Measurements from ENCODE around the gene ANKRD16.
"Not testable (repeated sequence)": the region's sequence is repeated elsewhere in the genome, so short reads cannot be mapped to it uniquely, and the experiment has no call there.

The ANKRD16 gene

DNA sequence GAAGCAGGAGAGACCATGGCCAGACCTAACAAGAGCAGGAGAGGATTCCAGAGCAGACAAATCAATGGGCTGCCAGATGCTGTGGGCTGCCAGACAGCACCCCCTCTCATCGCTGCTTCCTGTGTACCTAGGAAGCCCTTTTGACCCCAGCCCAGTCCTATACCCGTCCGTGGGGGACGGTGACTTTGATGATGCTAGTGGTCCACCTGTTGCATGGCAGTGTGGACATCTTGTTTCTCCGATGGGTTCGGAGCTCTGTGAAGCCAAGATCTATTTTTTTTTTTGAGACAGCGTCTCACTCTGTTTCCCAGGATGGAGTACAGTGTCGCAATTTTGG, 58.3 kb downstream of the ANKRD16 start:
- no peak for DNase-seq

DNA sequence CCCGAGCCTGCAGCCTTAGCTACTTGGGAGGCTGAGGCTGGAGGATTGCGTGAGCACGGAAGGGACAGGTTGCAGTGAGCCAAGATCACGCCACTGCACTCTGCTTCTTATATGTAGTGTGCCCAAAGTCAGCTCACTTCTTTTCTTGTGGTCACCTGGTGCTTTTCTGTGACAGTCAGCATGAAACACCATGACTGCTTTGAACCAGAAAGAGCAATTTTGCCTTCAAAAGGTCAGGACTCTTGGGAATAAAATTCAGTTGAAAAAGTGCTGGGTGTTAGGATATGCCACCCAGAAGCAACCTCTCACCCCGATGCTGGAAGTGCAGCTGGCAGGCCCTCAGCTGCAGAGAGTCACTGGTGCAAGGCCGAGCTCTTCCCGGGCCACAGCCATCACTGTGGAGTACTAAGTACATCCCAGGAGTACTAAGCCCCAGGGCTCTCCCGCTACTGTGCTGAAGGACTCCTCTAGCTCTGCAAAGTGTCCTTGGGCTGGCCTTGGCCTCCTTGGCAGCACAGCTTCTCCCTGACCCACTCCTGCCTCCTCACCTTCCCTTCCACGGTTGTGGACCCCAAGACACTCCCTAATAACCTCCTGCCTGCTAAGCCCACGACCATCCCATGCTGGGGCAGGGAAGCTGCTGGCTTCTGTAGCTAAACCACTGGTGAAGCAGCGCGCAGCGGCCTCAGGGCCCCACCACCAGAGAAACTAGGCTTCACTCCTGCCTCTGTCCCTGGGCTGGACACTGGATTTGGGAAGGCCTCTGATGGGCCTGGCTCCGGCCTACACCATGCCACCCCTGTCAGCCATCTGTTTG, 58.9 kb downstream of the ANKRD16 start:
- no peak for DNase-seq

DNA sequence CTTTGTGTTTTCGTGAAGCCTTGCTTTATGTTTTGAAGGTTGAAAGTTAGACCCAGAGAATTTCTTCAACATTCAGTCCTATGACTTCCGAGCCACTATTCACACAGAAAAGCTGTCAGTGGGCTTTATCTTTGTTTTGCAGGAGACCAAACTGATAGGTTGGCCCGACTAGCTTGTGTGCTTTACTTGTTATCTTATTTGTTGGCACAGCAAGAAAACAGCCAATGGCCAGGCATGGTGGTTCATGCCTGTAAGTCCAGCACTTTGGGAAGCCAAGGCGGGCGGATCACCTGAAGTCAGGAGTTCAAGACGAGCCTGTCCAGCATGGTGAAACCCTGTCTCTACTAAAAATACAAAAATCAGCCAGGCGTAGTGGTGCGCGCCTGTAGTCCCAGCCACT, 60.4 kb downstream of the ANKRD16 start:
- DNase-seq = no peak

DNA sequence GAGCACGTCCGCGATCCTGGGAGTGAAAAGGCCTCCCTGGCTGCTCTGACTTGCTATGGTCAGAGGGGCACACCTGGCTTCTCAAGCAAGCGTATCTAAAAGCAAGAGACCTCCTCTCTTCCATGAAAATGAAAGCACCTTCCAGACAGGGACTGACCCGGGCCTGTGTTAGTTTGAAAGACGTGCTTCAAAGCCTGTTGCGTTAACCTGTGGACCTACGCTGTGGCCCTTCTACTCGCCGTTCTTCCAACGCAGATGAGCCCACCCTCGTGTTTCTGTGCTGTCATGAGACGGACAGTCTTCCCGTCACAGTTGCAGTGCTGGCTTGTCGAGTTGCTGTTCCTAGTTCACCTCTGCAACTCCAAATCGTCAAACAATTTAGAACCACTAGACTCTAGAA, 61.0 kb downstream of the ANKRD16 start:
- DNase-seq = no peak

DNA sequence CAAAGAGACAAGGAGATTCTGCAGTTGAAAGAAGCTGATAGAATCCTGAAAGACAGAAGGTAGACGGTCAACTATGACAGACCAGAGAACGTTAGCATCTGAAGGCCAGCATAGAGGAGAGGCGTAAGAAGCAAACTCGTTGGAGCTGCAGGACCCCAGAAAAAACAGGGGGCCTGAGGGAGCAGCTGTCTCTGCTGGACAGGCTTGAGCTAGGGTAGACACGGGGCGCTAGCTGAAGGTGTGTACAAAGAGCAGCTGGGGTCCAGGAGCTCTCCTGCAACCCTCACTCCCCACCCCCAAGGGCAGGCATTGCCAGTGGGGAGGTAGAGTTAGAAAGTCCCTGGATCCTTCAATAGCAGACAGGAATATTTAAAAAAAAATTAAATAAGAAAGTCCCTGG, 61.9 kb downstream of the ANKRD16 start:
- no peak for DNase-seq

DNA sequence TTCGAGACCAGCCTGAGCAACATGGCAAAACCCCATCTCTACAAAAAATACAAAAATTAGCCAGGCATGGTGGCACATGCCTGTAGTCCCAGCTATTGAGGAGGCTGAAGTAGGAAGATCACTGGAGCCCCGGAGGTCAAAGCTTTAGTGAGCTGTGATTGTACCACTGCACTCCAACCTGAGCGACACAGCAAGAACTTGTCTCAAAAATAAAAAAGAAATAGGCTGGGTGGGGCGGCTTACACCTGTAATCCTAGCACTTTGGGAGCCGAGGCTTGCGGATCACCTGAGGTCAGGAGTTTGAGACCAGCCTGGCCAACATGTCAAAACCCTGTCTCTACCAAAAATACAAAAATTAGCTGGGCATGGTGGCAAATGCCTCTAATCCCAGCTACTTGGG, 63.2 kb downstream of the ANKRD16 start:
- DNase-seq = not testable (repeated sequence)

DNA sequence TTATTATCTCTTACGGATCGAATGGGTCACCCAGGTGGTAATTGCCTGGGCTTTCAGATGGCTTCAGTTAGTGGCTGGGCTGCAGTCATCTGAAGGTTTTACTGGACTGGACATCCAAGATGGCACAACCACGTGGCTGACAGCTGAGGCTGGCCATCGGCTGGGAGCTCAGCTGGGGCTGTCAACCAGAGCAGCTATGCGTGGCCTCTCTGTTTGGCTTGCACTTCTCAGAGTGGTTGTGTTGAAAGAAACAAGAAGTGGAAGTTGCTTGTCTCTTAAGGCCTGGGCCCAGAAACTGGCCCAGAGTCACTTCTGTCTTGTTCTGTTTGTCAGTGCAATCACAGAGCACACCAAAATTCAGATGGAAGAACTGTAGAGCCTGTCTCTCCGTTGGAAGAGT, 70.8 kb downstream of the ANKRD16 start:
- no peak for DNase-seq

DNA sequence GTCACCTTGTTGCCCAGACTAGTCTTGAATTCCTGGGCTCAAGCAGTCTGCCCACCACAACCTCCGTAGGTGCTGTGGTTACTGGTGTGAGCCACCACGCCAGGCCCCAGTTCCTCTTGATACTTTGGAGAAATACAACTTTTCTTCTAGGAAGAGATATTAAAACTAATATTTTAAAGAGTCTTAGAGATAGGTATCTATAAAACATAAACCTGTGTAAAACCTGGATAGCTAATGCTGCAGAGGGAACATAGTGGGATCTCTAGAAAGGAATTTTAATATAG, 71.7 kb downstream of the ANKRD16 start:
- no peak for DNase-seq

DNA sequence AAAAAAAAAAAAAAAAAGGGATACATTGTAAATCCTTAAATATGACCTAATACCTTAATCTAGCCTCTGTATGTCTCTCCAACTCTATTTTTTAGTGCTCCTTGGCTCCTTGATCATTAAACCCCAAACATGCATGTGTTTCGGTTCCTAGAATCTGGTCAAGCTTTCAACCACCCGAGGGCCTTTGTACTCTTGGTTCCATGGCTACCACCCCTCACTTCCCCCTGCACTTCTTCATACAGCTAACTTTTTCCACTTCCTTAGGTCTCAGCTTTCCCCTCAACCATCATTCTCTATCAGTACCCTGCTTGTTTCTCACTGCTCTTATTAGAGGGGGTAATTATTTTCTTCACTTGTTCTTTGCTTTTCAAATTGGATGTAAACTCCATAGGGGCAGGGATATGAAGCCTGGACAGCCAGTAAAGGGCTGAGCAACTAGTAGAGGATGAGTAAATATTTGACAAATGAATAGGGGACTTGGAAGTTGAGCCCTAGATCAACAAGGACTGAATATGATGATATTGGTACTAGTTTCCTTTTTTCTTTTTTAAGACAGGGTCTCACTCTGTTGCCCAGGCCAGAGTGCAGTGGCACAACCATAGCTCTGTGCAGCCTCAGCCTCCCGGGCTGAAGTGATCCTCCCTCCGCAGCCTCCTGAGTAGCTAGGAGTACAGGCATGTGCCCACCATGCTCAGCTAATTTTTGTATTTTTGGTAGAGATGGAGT, 72.2 kb downstream of the ANKRD16 start:
- no peak for DNase-seq

DNA sequence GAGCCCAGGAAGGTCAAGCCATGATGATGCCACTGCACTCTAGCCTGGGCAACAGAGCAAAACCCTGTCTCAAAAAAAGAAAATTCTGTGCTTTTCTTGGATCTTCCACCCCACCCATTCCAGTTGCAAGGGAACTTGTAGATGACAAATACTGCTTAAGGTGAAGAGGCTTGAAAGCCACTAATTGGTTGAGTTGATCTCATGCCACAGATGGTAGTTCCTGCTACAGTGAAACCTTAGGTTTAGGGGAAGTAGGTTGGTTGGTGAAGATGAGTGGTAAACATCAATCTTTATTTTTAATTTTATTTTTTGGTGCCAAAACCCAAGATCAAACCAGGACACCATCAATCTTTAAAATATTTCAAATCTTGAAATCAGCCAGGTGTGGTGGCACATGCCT, 73.5 kb downstream of the ANKRD16 start:
- no peak for DNase-seq

DNA sequence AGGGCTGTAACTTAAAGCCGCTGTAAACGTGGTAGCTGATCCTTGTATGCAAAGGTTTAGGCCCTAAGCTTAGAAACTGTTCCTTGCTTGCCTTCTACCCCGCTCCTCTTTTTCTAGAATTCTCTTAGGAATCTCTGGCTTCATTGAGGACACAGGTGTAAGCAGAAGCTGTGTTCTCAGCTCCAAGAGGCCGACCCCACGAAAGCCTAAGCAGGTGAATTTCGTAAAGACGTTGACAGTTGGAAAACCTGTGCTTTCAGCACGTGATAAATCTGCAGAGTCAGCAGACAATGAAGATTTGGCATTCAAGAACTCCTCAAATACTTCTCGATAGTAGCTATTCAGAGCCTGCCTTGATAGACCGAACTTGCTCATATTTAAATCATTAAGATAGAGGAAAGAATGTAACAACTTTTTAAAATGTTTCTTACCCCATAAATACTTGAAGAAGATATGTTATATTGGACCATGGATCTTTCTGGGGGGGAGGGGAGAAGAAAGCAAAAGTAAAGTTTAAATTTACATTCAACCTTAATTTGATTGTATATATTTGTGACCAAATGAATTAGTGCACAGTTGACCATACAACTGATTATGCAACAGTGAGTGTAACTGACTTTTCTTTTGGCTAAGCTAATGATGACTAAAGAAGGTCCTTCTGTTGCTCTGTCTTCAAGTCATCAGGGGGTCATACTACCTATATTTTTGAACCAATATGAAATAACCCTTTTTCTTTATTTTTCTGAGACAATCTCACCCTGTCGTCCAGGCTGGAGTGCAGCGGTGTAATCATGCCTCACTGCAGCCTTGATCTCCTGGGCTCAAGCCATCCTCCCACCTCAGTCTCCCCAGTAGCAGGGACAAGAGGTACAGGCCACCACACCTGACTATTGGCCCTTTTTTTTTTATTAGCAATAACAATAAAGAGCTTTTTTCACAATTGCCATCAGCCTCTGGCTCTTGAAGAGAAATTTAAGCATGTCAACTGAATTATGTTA, 75.3 kb downstream of the ANKRD16 start:
- DNase-seq = no peak

DNA sequence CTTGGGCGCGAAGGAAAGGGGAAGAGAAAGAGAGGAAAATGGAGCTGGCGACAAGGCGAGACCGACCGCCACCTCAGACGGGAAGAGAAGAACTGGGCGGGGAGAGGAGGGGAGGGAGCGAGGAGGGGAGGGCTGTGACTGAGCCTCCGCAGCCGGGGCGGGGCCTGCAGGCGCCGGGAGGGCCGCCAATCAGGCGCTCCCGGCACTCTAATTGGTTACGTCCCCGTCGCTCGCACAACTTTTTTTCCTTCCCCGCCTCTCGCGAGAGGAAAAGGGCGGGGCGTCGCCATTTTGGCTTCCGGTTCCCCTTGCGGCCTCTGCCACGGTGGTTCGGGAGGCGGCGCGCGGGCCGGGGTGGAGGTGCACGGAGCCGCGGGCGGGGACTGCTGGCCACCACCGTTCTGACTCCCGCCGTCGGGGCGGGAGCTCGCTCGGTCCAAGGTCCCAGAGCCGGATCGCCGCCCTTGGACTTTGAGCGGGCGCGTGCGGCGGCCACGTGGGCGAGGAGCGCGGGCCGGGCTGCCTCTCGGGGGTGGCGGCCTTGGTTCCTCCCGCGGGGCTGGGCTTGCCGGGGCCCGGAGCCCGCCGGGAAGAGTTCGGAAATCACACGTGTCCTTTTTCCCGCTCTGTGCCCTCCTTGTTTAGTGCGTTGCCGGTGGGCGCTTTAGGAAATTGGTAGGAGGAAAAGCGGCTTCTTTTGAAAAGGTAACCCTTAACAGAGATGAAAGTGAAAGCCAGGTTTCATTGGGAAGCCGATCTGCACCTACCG, 76.2 kb downstream of the ANKRD16 start, which contains the start of gene GDI2:
GDI2 (minus strand) TSS at position 94 of the 769 bp plus-strand sequence. CDS start 176 bp downstream, outside the sequence.
- peak; percentile 97 for DNase-seq

DNA sequence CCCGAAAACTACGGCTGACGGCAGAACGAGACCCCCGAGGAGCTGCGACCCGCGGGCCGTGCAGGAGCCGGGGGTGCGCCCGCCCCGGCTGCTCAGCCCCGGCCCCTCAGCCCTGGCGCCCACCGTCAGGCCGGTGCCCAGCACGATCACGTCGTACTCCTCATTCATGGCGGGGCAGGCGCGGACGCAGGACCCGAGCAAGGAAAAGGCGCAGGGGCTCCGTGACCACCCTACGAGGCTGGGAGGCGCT, 76.7 kb downstream of the ANKRD16 start:
- DNase-seq = no peak

DNA sequence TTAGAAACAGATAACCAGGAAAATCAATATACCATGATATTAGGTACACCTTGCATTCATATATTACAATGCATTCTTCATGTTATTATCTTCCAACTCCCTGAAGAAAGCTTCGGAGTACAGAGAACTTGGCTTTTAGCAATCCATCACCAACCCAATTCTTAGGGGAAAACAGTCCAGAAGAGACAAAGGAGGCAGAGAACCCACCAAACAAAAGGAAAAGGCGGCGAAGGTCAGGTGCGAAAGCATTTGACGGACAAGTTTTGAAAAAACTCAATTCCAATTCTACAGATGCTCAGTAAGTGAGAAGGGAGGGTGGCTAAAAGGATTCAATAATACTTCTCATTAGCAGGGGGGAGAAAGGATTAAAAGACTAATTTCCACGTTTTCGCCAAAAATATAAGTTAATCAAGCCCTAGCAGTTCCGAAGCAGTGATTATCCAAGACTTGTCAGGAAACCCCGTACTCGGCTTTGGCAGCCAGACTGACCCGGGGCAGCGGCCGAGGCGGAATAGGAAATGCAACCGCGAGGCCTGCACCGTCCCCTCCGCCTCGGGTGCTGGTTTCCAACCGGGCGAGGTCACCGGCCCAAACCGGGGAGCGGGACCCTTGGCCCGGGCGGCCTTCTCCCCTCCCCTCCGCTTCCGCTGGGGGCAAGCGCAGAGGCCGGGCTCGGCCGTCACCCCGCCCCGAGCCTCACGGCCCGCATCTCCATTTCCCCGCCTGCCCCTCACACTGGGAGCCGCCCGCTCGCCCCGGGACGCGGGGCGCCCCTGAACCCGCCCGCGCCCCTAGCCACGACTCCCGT, 77.2 kb downstream of the ANKRD16 start:
- peak; percentile 39 for DNase-seq

All from CD4-positive, alpha-beta T cell treated with Interleukin-17A for 1 hour (primary cell).